Mesendoderm (in vitro differentiated cells): ENCODE results near the gene TCF12.

ENCODE experiments used
- DNase-seq: peaks from one replicate; pipeline ENCODE4 v3.0.0; 2013
- H2AK5ac ChIP-seq: 2 replicates; pipeline ENCODE4 v1.6.1; 2013; ENCODE audit warnings: low read length, inconsistent platforms
- H2BK120ac ChIP-seq: 2 replicates; pipeline ENCODE4 v1.6.1; 2013; ENCODE audit warnings: low read depth, mild to moderate bottlenecking, low read length, moderate library complexity, mixed read lengths
- H2BK15ac ChIP-seq: replicated peaks from 2 replicates; pipeline ENCODE4 v1.6.1; 2013; ENCODE audit warnings: low read depth, mild to moderate bottlenecking, moderate library complexity
- H2BK5ac ChIP-seq: 2 replicates; pipeline ENCODE4 v1.6.1; 2013; ENCODE audit warnings: low read length, inconsistent platforms
- H3K18ac ChIP-seq: 2 replicates; pipeline ENCODE4 v1.6.1; 2013; ENCODE audit warnings: mild to moderate bottlenecking, low read length, mixed read lengths
- H3K23ac ChIP-seq: one replicate; pipeline ENCODE4 v1.6.1; 2013; ENCODE audit warnings: low read length
- H3K27ac ChIP-seq: 2 replicates; pipeline ENCODE4 v1.5.1; 2013; ENCODE audit warnings: low read depth, mild to moderate bottlenecking, inconsistent platforms, low read length, moderate library complexity
- H3K27me3 ChIP-seq: 2 replicates; pipeline ENCODE4 v1.6.1; 2013; ENCODE audit warnings: low read length, control low read depth, mild to moderate bottlenecking, inconsistent platforms; ENCODE audit not compliant: insufficient read depth, poor library complexity
- H3K36me3 ChIP-seq: 2 replicates; pipeline ENCODE4 v1.6.1; 2013; ENCODE audit warnings: low read length, inconsistent platforms; ENCODE audit not compliant: control insufficient read depth, insufficient read depth
- H3K4ac ChIP-seq: one replicate; pipeline ENCODE4 v1.6.1; 2013; ENCODE audit warnings: low read depth, mild to moderate bottlenecking, low read length, moderate library complexity
- H3K4me1 ChIP-seq: 2 replicates; pipeline ENCODE4 v1.6.1; 2013; ENCODE audit warnings: low read depth, low read length, inconsistent platforms; ENCODE audit not compliant: control insufficient read depth
- H3K4me2 ChIP-seq: 2 replicates; pipeline ENCODE4 v1.6.1; 2013; ENCODE audit warnings: low read length
- H3K4me3 ChIP-seq: 2 replicates; pipeline ENCODE4 v1.5.1; 2013; ENCODE audit warnings: mild to moderate bottlenecking, low read length
- H3K56ac ChIP-seq: one replicate; pipeline ENCODE4 v1.6.1; 2013; ENCODE audit warnings: low read length
- H3K79me1 ChIP-seq: 2 replicates; pipeline ENCODE4 v1.6.1; 2013; ENCODE audit warnings: low read length, inconsistent platforms
- H3K79me2 ChIP-seq: 2 replicates; pipeline ENCODE4 v1.6.1; 2013; ENCODE audit warnings: mild to moderate bottlenecking, low read length; ENCODE audit not compliant: control insufficient read depth, insufficient read depth
- H3K9ac ChIP-seq: 2 replicates; pipeline ENCODE4 v1.6.1; 2013; ENCODE audit warnings: low read length, inconsistent platforms
- H4K5ac ChIP-seq: one replicate; pipeline ENCODE4 v1.6.1; 2013; ENCODE audit warnings: low read length
- H4K8ac ChIP-seq: one replicate; pipeline ENCODE4 v1.6.1; 2013; ENCODE audit warnings: low read depth, mild to moderate bottlenecking, control low read depth, low read length, moderate library complexity
- WGBS: extraction: QIAGEN DNeasy Blood & Tissue Kit; methylation state at CpG from one replicate; pipeline ENCODE4 v1.1.7; 2013; ENCODE audit warnings: low lambda C conversion rate, missing lambda C conversion rate; ENCODE audit not compliant: insufficient coverage; ENCODE audit errors: extremely low coverage; 5-methylcytosine and 5-hydroxymethylcytosine counted together

TCF12 gene

GRCh38 chr15:57306161-57306943, 387.9 kb downstream of the TCF12 start:
- Histone ChIP-seq H2BK15ac (no peak overlapping the region), H3K79me2 (no peaks in the 10 kb centered on the region), H4K8ac (peak overlapping the region; percentile 87), H3K36me3 (no peaks in the 10 kb centered on the region), H3K4me1 (no peaks in the 10 kb centered on the region), H3K56ac (peak overlapping the region; percentile 84), H3K79me1 (no peaks in the 10 kb centered on the region), H3K4me2 (peak overlapping the region; percentile 55), H3K9ac (peak overlapping the region; percentile 77), H2BK5ac (no peak overlapping the region), H3K27ac (no peak overlapping the region), H2AK5ac (no peak overlapping the region), H3K23ac (no peak overlapping the region), H2BK120ac (no peak overlapping the region), H3K4me3 (peak overlapping the region; percentile 17), H3K18ac (peak overlapping the region; percentile 70), H3K27me3 (no peaks in the 10 kb centered on the region), H3K4ac (peak overlapping the region; percentile 22), H4K5ac (no peak overlapping the region)
- DNase-seq, result peak; percentile 91
- WGBS, result no CpG with 5 or more reads among the region's 45 CpGs

GRCh38 chr15:57306944-57307411, 388.5 kb downstream of the TCF12 start:
- no peak overlapping the region for H2AK5ac ChIP-seq
- H2BK15ac ChIP-seq, result no peak overlapping the region
- no peak overlapping the region for H4K5ac ChIP-seq
- no peak overlapping the region for H3K4me3 ChIP-seq
- WGBS, result no CpG with 5 or more reads among the region's 24 CpGs
- no peaks in the 10 kb centered on the region for H3K79me1 ChIP-seq
- no peak overlapping the region for H2BK5ac ChIP-seq
- no peak for DNase-seq
- no peaks in the 10 kb centered on the region for H3K4me1 ChIP-seq
- H2BK120ac ChIP-seq, result no peak overlapping the region
- H3K23ac ChIP-seq, result no peak overlapping the region
- H3K36me3 ChIP-seq, result no peaks in the 10 kb centered on the region
- no peak overlapping the region for H4K8ac ChIP-seq
- H3K9ac ChIP-seq, result peak overlapping the region; percentile 65
- H3K4ac ChIP-seq, result no peak overlapping the region
- no peaks in the 10 kb centered on the region for H3K79me2 ChIP-seq
- H3K27ac ChIP-seq, result no peak overlapping the region
- peak overlapping the region; percentile 83 for H3K56ac ChIP-seq
- peak overlapping the region; percentile 70 for H3K18ac ChIP-seq
- H3K4me2 ChIP-seq, result peak overlapping the region; percentile 55
- H3K27me3 ChIP-seq, result no peaks in the 10 kb centered on the region

- no peak overlapping the region for H3K27ac ChIP-seq
- H2BK15ac ChIP-seq, result no peak overlapping the region
- H3K4me3 ChIP-seq, result no peak overlapping the region
- H3K56ac ChIP-seq, result no peak overlapping the region
- WGBS, result no CpG with 5 or more reads among the region's 13 CpGs
- no peaks in the 10 kb centered on the region for H3K79me2 ChIP-seq
- no peaks in the 10 kb centered on the region for H3K79me1 ChIP-seq
- no peak overlapping the region for H3K18ac ChIP-seq
- no peak overlapping the region for H4K8ac ChIP-seq
- no peak overlapping the region for H3K23ac ChIP-seq
- H2AK5ac ChIP-seq, result no peak overlapping the region
- no peaks in the 10 kb centered on the region for H3K36me3 ChIP-seq
- no peak overlapping the region for H3K9ac ChIP-seq
- DNase-seq, result no peak
- no peak overlapping the region for H2BK5ac ChIP-seq
- H4K5ac ChIP-seq, result no peak overlapping the region
- H3K4ac ChIP-seq, result no peak overlapping the region
- no peak overlapping the region for H2BK120ac ChIP-seq
- H3K4me2 ChIP-seq, result no peak overlapping the region
- H3K27me3 ChIP-seq, result no peaks in the 10 kb centered on the region
- no peaks in the 10 kb centered on the region for H3K4me1 ChIP-seq
Measured at GRCh38 chr15:57307527-57308169, 389.2 kb downstream of the TCF12 start.

GRCh38 chr15:57308170-57308545, 389.7 kb downstream of the TCF12 start:
- Histone ChIP-seq H2BK15ac (no peak overlapping the region), H3K4me2 (no peak overlapping the region), H3K56ac (no peak overlapping the region), H3K36me3 (no peaks in the 10 kb centered on the region), H2AK5ac (no peak overlapping the region), H3K18ac (no peak overlapping the region), H2BK5ac (no peak overlapping the region), H2BK120ac (no peak overlapping the region), H4K5ac (no peak overlapping the region), H3K23ac (no peak overlapping the region), H3K9ac (no peak overlapping the region), H3K4me1 (no peaks in the 10 kb centered on the region), H3K4me3 (no peak overlapping the region), H3K4ac (no peak overlapping the region), H3K27me3 (no peaks in the 10 kb centered on the region), H4K8ac (no peak overlapping the region), H3K79me1 (no peaks in the 10 kb centered on the region), H3K27ac (no peak overlapping the region), H3K79me2 (no peaks in the 10 kb centered on the region)
- no CpG with 5 or more reads among the region's 5 CpGs for whole genome bisulfite sequencing
- DNase-seq, result no peak

- H4K8ac ChIP-seq, result no peak overlapping the region
- no peaks in the 10 kb centered on the region for H3K27me3 ChIP-seq
- no peaks in the 10 kb centered on the region for H3K79me2 ChIP-seq
- no peak for DNase-seq
- no peaks in the 10 kb centered on the region for H3K4me1 ChIP-seq
- WGBS, result no CpG with 5 or more reads among the region's 21 CpGs
- no peak overlapping the region for H3K4me3 ChIP-seq
- H3K79me1 ChIP-seq, result no peaks in the 10 kb centered on the region
- no peak overlapping the region for H3K56ac ChIP-seq
- H3K27ac ChIP-seq, result no peak overlapping the region
- H2BK5ac ChIP-seq, result no peak overlapping the region
- H3K4me2 ChIP-seq, result no peak overlapping the region
- no peak overlapping the region for H2BK120ac ChIP-seq
- no peak overlapping the region for H2AK5ac ChIP-seq
- no peak overlapping the region for H3K23ac ChIP-seq
- H4K5ac ChIP-seq, result no peak overlapping the region
- H3K9ac ChIP-seq, result no peak overlapping the region
- no peak overlapping the region for H2BK15ac ChIP-seq
- H3K4ac ChIP-seq, result no peak overlapping the region
- H3K36me3 ChIP-seq, result no peaks in the 10 kb centered on the region
- no peak overlapping the region for H3K18ac ChIP-seq
Measured at GRCh38 chr15:57309856-57310760, 391.7 kb downstream of the TCF12 start.
